Glutamatergic neuron (in vitro differentiated cells): ENCODE measurements around the gene C12orf50. TPM values are rescaled to one million over a fixed set of nuclear protein-coding genes. Genes with fewer than 3 reads are reported as not detected.

Experiments used
- DNase-seq: peaks from one replicate; pipeline ENCODE4 v3.0.0; 2022
- H3K27ac Mint-ChIP-seq: one replicate; pipeline ENCODE4 v1.8.0; 2020; ENCODE audit warnings: mild to moderate bottlenecking, mixed read lengths, inconsistent platforms; ENCODE audit not compliant: unreplicated experiment
- H3K27me3 Mint-ChIP-seq: one replicate; pipeline ENCODE4 v1.8.0; 2020; ENCODE audit warnings: mild to moderate bottlenecking, moderate library complexity, mixed read lengths, inconsistent platforms; ENCODE audit not compliant: unreplicated experiment
- H3K36me3 Mint-ChIP-seq: one replicate; pipeline ENCODE4 v1.8.0; 2020; ENCODE audit warnings: mild to moderate bottlenecking, mixed read lengths, inconsistent platforms; ENCODE audit not compliant: unreplicated experiment
- H3K4me1 Mint-ChIP-seq: one replicate; pipeline ENCODE4 v1.8.0; 2020; ENCODE audit warnings: mild to moderate bottlenecking, low read depth, mixed read lengths, inconsistent platforms; ENCODE audit not compliant: unreplicated experiment
- H3K4me3 Mint-ChIP-seq: one replicate; pipeline ENCODE4 v1.8.0; 2020; ENCODE audit warnings: mild to moderate bottlenecking, mixed read lengths, inconsistent platforms; ENCODE audit not compliant: unreplicated experiment
- H3K9me3 Mint-ChIP-seq: one replicate; pipeline ENCODE4 v1.8.0; 2020; ENCODE audit warnings: mild to moderate bottlenecking, moderate library complexity, mixed read lengths, inconsistent platforms; ENCODE audit not compliant: unreplicated experiment
- CTCF ChIP-seq: fragments of 200-600 bp; sonication (generic); IDR thresholded peaks from one replicate; pipeline ENCODE4 v1.5.0; 2021; ENCODE audit not compliant: partially characterized antibody, unreplicated experiment
- total RNA-seq: library from RNA; stranded (reverse); fragmentation: NEBNext Ultra II Directional; extraction: Animal tissue kit (Norgen Biotek cat#: 25700); gene quantifications from one replicate; pipeline ENCODE4 v1.2.1, GENCODE V29; 2021; ENCODE audit not compliant: unreplicated experiment

The C12orf50 gene
- total RNA-seq, 1 donor from 2014 or later = 0.25 TPM

GRCh38 chr12:88057994-88058718 is 29.0 kb upstream of the C12orf50 start:
- no peak for TF ChIP-seq CTCF
- no peak for DNase-seq
- H3K27ac Mint-ChIP-seq = no peak overlapping the region

GRCh38 chr12:88056571-88056970 is 27.4 kb upstream of the C12orf50 start:
- Mint-ChIP-seq H3K27ac (no peak overlapping the region), H3K4me1 (no peaks in the 10 kb centered on the region), H3K36me3 (no peaks in the 10 kb centered on the region), H3K9me3 (no peaks in the 10 kb centered on the region), H3K4me3 (no peak overlapping the region), H3K27me3 (no peaks in the 10 kb centered on the region)
- TF ChIP-seq CTCF = no peak
- DNase-seq = no peak

More at GRCh38 chr12:88057994-88058718, 29.0 kb upstream of the C12orf50 start:
- no peaks in the 10 kb centered on the region for H3K9me3 Mint-ChIP-seq
- H3K4me3 Mint-ChIP-seq = no peak overlapping the region
- no peaks in the 10 kb centered on the region for H3K27me3 Mint-ChIP-seq
- H3K4me1 Mint-ChIP-seq = no peaks in the 10 kb centered on the region
- H3K36me3 Mint-ChIP-seq = no peaks in the 10 kb centered on the region

GRCh38 chr12:88052686-88053085 is 23.5 kb upstream of the C12orf50 start:
- Mint-ChIP-seq H3K36me3 (no peaks in the 10 kb centered on the region), H3K4me3 (no peak overlapping the region), H3K27me3 (no peaks in the 10 kb centered on the region), H3K27ac (no peak overlapping the region), H3K9me3 (no peaks in the 10 kb centered on the region), H3K4me1 (no peaks in the 10 kb centered on the region)
- DNase-seq = peak; percentile 34
- TF ChIP-seq CTCF = no peak

GRCh38 chr12:88044035-88044434 is 14.8 kb upstream of the C12orf50 start:
- no peak for TF ChIP-seq CTCF
- Mint-ChIP-seq H3K36me3 (no peaks in the 10 kb centered on the region), H3K27ac (no peak overlapping the region), H3K9me3 (no peaks in the 10 kb centered on the region), H3K27me3 (no peaks in the 10 kb centered on the region), H3K4me1 (no peaks in the 10 kb centered on the region), H3K4me3 (no peak overlapping the region)
- DNase-seq = no peak

- DNase-seq = no peak
- Mint-ChIP-seq H3K27ac (no peak overlapping the region), H3K36me3 (no peaks in the 10 kb centered on the region), H3K4me1 (peaks cover 2% of the 10 kb centered on the region), H3K9me3 (no peaks in the 10 kb centered on the region), H3K4me3 (no peak overlapping the region), H3K27me3 (no peaks in the 10 kb centered on the region)
- TF ChIP-seq CTCF = no peak
These were observed 8.6 kb upstream of the C12orf50 start for GRCh38 chr12:88037770-88038169.
